Prostate gland (tissue), 2 donors: ENCODE data around the gene CENPX.

ENCODE experiments used
- CTCF ChIP-seq, 4 experiments: fragments of 200-600 bp in 2 of 4; fragments of 450-650 bp in 2 of 4; sonication (generic) in 2 of 4; IDR thresholded peaks; 1 replicate in 3 of 4; 2 replicates in 1 of 4; pipeline ENCODE4 v1.5.1; 2016 to 2019; ENCODE audit warnings: antibody characterized with exemption in 4 of 4, mild to moderate bottlenecking in 2 of 4, moderate library complexity in 2 of 4
- POLR2A ChIP-seq: fragments of 450-650 bp; IDR thresholded peaks from one replicate; pipeline ENCODE4 v1.6.1; 2016; ENCODE audit warnings: antibody characterized with exemption, mild to moderate bottlenecking
- POLR2AphosphoS5 ChIP-seq: sonication (generic); formaldehyde crosslinking; IDR thresholded peaks from one replicate; pipeline ENCODE4 v1.6.1; 2017; ENCODE audit warnings: antibody characterized with exemption

- TF ChIP-seq CTCF (IDR thresholded peaks at IDR 0.05) (no peak), POLR2A (no peak), POLR2AphosphoS5 (no peak)
Measured at GRCh38 chr17:82034371-82035011, 11.8 kb upstream of the CENPX start.
